22Rv1 (cell line): ENCODE measurements around the gene TP53TG3B.
"Not testable (repeated sequence)": the region's sequence is repeated elsewhere in the genome, so short reads cannot be mapped to it uniquely, and the experiment has no call there.

Experiments
- H3K27ac ChIP-seq: fragments of 450-650 bp; 2 replicates; pipeline ENCODE4 v1.5.1; 2017

TP53TG3B gene

GRCh38 chr16:33360541-33360940 is at the start of gene TP53TG3B:
Gene TP53TG3B (plus strand): TSS chr16:33360841. CDS start chr16:33360909, 68 bp downstream.
- H3K27ac ChIP-seq = not testable (repeated sequence)

DNA sequence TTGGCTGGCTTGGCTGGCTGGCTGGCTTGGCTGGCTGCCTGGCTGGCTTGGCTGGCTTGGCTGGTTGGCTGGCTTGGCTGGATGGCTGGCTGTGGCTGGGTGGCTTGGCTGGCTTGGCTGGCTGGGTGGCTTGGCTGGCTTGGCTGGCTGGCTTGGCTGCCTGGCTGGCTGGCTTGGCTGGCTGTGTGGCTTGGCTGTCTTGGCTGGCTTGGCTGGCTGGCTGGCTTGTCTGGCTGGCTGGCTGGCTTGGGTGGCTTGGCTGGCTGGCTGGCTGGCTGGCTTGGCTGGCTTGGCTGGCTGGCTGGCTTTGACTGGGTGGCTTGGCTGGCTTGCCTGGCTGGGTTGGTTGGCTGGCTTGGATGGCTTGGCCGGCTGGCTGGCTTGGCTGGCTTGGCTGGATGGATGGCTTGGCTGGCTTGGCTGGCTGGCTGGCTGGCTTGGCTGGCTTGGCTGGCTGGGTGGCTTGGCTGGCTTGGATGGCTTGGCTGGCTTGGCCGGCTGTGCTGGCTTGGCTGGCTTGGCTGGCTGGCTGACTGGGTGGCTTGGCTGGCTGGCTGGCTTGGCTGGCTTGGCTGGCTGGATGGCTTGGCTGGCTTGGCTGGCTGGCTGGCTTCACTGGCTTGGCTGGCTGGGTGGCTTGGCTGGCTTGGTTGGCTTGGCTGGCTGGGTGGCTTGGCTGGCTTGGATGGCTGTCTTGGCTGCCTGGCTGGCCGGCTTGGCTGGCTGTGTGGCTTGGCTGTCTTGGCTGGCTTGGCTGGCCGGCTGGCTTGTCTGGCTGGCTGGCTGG is 24.2 kb upstream of the TP53TG3B start:
- H3K27ac ChIP-seq = not testable (repeated sequence)

DNA sequence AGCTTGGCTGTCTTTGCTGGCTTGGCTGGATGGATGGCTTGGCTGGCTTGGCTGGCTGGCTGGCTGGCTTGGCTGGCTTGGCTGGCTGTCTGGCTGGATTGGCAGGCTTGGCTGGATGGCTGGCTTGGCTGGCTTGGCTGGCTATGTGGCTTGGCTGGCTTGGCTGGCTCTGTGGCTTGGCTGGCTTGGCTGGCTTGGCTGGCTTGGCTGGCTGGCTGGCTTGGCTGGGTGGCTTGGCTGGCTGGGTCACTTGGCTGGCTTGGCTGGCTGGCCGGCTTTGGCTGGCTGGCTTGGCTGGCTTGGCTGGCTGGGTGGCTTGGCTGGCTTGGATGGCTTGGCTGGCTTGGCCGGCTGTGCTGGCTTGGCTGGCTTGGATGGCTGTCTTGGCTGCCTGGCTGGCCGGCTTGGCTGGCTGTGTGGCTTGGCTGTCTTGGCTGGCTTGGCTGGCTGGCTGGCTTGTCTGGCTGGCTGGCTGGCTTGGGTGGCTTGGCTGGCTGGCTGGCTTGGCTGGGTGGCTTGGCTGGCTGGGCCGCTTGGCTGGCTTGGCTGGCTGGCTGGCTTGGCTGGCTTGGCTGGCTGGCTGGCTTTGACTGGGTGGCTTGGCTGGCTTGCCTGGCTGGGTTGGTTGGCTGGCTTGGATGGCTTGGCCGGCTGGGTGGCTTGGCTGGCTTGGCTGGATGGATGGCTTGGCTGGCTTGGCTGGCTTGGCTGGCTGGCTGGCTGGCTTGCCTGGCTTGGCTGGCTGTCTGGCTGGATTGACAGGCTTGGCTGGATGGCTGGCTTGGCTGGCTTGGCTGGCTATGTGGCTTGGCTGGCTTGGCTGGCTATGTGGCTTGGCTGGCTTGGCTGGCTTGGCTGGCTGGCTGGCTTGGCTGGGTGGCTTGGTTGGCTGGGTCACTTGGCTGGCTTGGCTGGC is 22.8 kb upstream of the TP53TG3B start:
- not testable (repeated sequence) for H3K27ac ChIP-seq

GRCh38 chr16:33338543-33338951 is 22.1 kb upstream of the TP53TG3B start:
- not testable (repeated sequence) for H3K27ac ChIP-seq

GRCh38 chr16:33339093-33340061 is 21.3 kb upstream of the TP53TG3B start:
- not testable (repeated sequence) for H3K27ac ChIP-seq
